HL-60 (cell line): Measurements from ENCODE around the gene EXOG.

Experiments used
- DNase-seq, 2 experiments: peaks; one replicate each; pipeline ENCODE4 v3.0.0-alpha.2; 2010 to 2020; ENCODE audit warnings: low read depth in 1 of 2, low spot score in 1 of 2
- H3K27ac ChIP-seq: fragments of 250-450 bp; sonication (Bioruptor Pico); replicated peaks from 2 replicates; pipeline ENCODE4 v1.5.1; 2020; ENCODE audit warnings: mild to moderate bottlenecking, moderate library complexity
- H3K27me3 ChIP-seq: fragments of 250-450 bp; sonication (Bioruptor Pico); 2 replicates; pipeline ENCODE4 v1.5.1; 2021; ENCODE audit warnings: mild to moderate bottlenecking, moderate library complexity; ENCODE audit not compliant: insufficient read depth, poor library complexity, severe bottlenecking
- H3K4me3 ChIP-seq: replicated peaks from 2 replicates; pipeline ENCODE4 v1.5.1; 2011; ENCODE audit warnings: mild to moderate bottlenecking, control low read depth, low read length; ENCODE audit not compliant: insufficient read depth
- CTCF ChIP-seq: IDR thresholded peaks from one replicate; pipeline ENCODE4 v1.5.1; 2011; ENCODE audit warnings: low read length, control low read depth, inconsistent platforms; ENCODE audit not compliant: insufficient read depth
- GABPA ChIP-seq: IDR thresholded peaks from 2 replicates; pipeline ENCODE4 v1.6.1; 2012; ENCODE audit warnings: low read depth
- POLR2AphosphoS5 ChIP-seq: IDR thresholded peaks from 2 replicates; pipeline ENCODE4 v1.6.1; 2012; ENCODE audit warnings: low read depth
- REST ChIP-seq: IDR thresholded peaks from 2 replicates; pipeline ENCODE4 v1.6.1; 2012; ENCODE audit warnings: low read depth; ENCODE audit not compliant: insufficient replicate concordance
- SPI1 ChIP-seq: IDR thresholded peaks from 2 replicates; pipeline ENCODE4 v1.6.1; 2012; ENCODE audit warnings: low read depth, mild to moderate bottlenecking, borderline replicate concordance

EXOG gene

GRCh38 chr3:38515367-38515766, 19.2 kb downstream of the EXOG start:
- H3K27ac ChIP-seq = no peak overlapping the region
- H3K27me3 ChIP-seq = no peaks in the 10 kb centered on the region
- TF ChIP-seq SPI1 = no peak
- TF ChIP-seq CTCF = no peak
- TF ChIP-seq GABPA = no peak
- no peak for TF ChIP-seq REST
- no peak for TF ChIP-seq POLR2AphosphoS5
- no peak overlapping the region for H3K4me3 ChIP-seq
- DNase-seq = no peak

- Histone ChIP-seq H3K4me3 (no peak overlapping the region), H3K27me3 (no peaks in the 10 kb centered on the region), H3K27ac (no peak overlapping the region)
- no peak for DNase-seq
- TF ChIP-seq SPI1 (no peak), GABPA (no peak), POLR2AphosphoS5 (no peak), REST (no peak), CTCF (no peak)
These were observed 20.5 kb downstream of the EXOG start for GRCh38 chr3:38516669-38517068.

- Histone ChIP-seq H3K27me3 (no peaks in the 10 kb centered on the region), H3K4me3 (no peak overlapping the region), H3K27ac (no peak overlapping the region)
- no peak for TF ChIP-seq SPI1
- no peak for TF ChIP-seq POLR2AphosphoS5
- TF ChIP-seq REST = no peak
- no peak for TF ChIP-seq GABPA
- no peak for TF ChIP-seq CTCF
- DNase-seq = no peak
These were observed 22.9 kb downstream of the EXOG start for GRCh38 chr3:38519000-38519399.
